ENCODE results near the gene TPSD1. TPM values are rescaled to one million over a fixed set of nuclear protein-coding genes. Genes with fewer than 3 reads are reported as not detected.
"Not testable (repeated sequence)": the region's sequence is repeated elsewhere in the genome, so short reads cannot be mapped to it uniquely, and the experiment has no call there.

Gene TPSD1
- total RNA-seq (2022) (not detected in 2 replicates), Bru-seq, nascent RNA (not detected), BruChase-seq, experiment 1, labeled RNA remaining after a 6-hour chase (not detected), BruChase-seq, experiment 2, labeled RNA remaining after a 2-hour chase (not detected)
- long read RNA-seq = 0 reads

DNA sequence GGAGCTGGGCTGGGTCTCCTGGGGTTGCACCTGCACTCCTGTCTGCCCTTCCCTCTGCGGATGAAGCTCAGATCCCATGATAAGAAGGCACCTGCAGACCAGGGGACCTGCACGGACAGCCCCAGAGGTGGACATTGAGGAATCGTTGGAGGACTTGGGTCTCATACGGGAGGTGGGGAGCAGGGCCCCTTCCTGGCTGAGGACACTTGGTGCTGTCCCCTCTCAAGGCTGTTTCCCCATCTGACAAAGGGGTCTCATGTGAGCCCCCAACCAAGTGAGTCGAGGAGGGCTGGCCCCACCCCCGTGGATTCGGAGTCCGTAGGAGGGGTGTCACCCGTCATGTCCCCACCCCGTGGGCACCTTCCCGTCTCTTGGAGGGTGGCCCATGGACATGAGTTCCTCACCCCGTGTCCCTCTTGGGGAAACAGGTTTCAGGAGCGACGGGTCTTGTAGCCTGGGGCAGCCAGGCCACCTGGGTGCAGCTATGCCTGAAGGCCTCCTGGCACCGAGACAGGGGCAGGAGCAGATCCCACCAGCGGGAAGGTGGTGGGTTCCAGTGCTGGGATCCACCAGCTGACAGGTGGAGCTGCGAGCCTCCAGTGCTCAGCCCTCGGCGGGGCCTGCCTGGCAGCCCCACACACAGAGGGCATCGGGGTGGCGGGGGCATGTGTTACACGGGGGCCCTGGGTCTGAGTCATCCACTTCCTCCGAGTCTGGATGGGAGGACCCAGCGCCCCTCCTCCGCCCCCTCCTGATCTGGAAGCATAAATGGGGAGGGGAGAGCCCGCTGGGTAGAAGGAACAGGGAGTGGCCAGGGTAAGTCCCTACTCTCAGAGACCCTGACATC is at the start of gene TPSD1:
TPSD1 (plus strand) TSS at position 794 of the 847 bp plus-strand sequence. CDS start 212 bp downstream, outside the sequence.
- H3K36me3 Mint-ChIP-seq (ENCODE audit: insufficient read depth, unreplicated experiment) = peaks cover 12% of the 10 kb centered on the region
- intact Hi-C loops (cut with micrococcal nuclease; ENCODE audit: unreplicated experiment); CTCF ChIA-PET; BruUV-seq (replicated peaks); H3K9me3 Mint-ChIP-seq (ENCODE audit: low read depth, unreplicated experiment); DNase-seq; H3K27ac Mint-ChIP-seq (ENCODE audit: unreplicated experiment); H3K4me3 Mint-ChIP-seq (ENCODE audit: low read depth, unreplicated experiment); H3K4me1 Mint-ChIP-seq (ENCODE audit: low read depth, unreplicated experiment): not testable (repeated sequence)
- peaks cover 51% of the 10 kb centered on the region for H3K27me3 Mint-ChIP-seq (ENCODE audit: unreplicated experiment)

DNA sequence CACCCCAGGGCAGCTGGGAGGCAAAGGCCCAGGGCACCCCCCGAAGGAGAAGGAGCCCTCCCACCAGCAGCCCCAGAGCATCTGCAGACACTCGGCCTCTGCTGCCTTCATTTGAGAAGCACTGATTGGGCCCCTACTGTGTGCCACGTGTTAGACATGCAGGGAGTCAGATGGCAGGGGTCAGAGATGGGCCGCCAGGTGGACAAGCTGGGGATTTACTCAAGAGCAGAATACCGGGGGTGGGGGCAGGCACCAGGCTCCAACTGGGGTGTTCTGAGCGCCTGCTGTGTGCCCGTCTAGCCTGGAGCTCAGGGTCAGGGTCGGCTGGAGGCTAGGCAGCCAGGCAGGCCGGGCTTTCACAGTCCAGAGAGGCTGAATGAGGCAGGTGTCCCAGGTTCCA is 49.5 kb upstream of the TPSD1 start:
- no peak for DNase-seq
- TF ChIP-seq, protein P1, sequence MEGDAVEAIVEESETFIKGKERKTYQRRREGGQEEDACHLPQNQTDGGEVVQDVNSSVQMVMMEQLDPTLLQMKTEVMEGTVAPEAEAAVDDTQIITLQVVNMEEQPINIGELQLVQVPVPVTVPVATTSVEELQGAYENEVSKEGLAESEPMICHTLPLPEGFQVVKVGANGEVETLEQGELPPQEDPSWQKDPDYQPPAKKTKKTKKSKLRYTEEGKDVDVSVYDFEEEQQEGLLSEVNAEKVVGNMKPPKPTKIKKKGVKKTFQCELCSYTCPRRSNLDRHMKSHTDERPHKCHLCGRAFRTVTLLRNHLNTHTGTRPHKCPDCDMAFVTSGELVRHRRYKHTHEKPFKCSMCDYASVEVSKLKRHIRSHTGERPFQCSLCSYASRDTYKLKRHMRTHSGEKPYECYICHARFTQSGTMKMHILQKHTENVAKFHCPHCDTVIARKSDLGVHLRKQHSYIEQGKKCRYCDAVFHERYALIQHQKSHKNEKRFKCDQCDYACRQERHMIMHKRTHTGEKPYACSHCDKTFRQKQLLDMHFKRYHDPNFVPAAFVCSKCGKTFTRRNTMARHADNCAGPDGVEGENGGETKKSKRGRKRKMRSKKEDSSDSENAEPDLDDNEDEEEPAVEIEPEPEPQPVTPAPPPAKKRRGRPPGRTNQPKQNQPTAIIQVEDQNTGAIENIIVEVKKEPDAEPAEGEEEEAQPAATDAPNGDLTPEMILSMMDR (IDR thresholded peaks at IDR 0.05; ENCODE audit: unreplicated experiment) = no peak
- Mint-ChIP-seq H3K9me3 (ENCODE audit: low read depth, unreplicated experiment) (no peaks in the 10 kb centered on the region), H3K36me3 (ENCODE audit: insufficient read depth, unreplicated experiment) (peaks cover 5% of the 10 kb centered on the region), H3K27me3 (ENCODE audit: unreplicated experiment) (peaks cover 92% of the 10 kb centered on the region), H3K27ac (ENCODE audit: unreplicated experiment) (no peak overlapping the region), H3K4me3 (ENCODE audit: low read depth, unreplicated experiment) (no peak overlapping the region), H3K4me1 (ENCODE audit: low read depth, unreplicated experiment) (no peaks in the 10 kb centered on the region)
- CTCF ChIA-PET = interaction anchor here (1.2 kb wide), 1 partner anchor 24 kb away, joined by 3 read pairs; no protein-coding TSS in a partner anchor
- no TSS peak for BruUV-seq (replicated peaks)
- intact Hi-C loops (cut with micrococcal nuclease; ENCODE audit: unreplicated experiment) = no loop called here

DNA sequence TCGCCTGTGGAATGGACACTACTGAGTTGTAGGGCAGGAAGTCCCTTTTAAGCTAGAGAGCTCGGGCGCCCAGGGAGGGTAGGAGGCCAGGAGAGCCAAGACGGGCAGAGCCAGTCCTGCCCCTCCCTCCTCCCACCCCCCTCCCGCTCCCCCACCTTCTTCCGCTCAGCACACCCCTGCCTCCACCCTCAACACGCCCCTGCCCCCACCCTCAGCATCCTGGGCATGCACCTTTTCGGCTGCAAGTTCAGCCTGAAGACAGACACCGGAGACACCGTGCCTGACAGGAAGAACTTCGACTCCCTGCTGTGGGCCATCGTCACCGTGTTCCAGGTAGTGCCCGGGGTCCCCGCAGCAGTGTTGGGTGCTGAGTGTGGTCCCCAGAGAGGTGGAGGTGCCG is 49.1 kb upstream of the TPSD1 start:
- Mint-ChIP-seq H3K4me3 (ENCODE audit: low read depth, unreplicated experiment) (no peak overlapping the region), H3K9me3 (ENCODE audit: low read depth, unreplicated experiment) (no peaks in the 10 kb centered on the region)

DNA sequence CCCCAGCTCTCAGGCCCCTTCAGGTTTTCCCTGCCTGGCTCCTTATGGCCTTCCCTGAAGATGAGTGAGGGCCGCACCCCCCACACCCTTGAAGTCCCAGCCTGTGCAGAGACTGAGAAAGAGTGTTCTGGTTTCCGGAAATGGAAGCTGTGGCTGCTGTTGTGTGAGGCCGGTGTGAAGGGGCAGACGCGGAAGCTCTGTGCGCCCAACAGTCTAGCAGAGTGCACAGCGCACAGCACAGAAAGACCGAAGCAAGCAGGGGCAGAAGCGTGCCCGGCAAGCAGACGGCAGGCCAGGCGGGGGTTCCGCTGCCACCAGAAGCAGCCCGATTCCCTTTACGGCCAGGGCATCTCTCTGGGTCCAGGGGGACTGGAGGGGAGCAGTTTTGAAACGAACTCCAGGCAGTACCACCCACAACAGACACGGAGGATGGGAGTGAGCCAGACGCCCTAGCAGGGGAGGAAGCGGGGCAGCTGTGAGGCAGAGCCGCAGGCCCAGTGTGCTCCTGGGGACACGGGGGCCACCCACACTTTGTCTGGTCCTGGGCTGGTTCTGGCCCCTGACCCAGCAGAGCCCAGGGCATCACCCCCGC is 47.5 kb upstream of the TPSD1 start:
- no TSS peak for BruUV-seq (replicated peaks)
- no peak overlapping the region for H3K27ac Mint-ChIP-seq (ENCODE audit: unreplicated experiment)

More for the DNA sequence above, 49.1 kb upstream of the TPSD1 start:
- Mint-ChIP-seq H3K36me3 (ENCODE audit: insufficient read depth, unreplicated experiment) (peaks cover 5% of the 10 kb centered on the region), H3K4me1 (ENCODE audit: low read depth, unreplicated experiment) (no peaks in the 10 kb centered on the region), H3K27me3 (ENCODE audit: unreplicated experiment) (peaks cover 92% of the 10 kb centered on the region), H3K27ac (ENCODE audit: unreplicated experiment) (no peak overlapping the region)
- intact Hi-C loops (cut with micrococcal nuclease; ENCODE audit: unreplicated experiment) = no loop called here
- CTCF ChIA-PET = no interaction called here
- DNase-seq = no peak
- TF ChIP-seq, protein P1 (IDR thresholded peaks at IDR 0.05; ENCODE audit: unreplicated experiment) = no peak
- no TSS peak for BruUV-seq (replicated peaks)

More for the DNA sequence above, 47.5 kb upstream of the TPSD1 start:
- H3K4me1 Mint-ChIP-seq (ENCODE audit: low read depth, unreplicated experiment) = no peaks in the 10 kb centered on the region
- intact Hi-C loops (cut with micrococcal nuclease; ENCODE audit: unreplicated experiment) = no loop called here
- CTCF ChIA-PET = no interaction called here
- TF ChIP-seq, protein P1 (IDR thresholded peaks at IDR 0.05; ENCODE audit: unreplicated experiment) = no peak
- H3K9me3 Mint-ChIP-seq (ENCODE audit: low read depth, unreplicated experiment) = no peaks in the 10 kb centered on the region
- H3K27me3 Mint-ChIP-seq (ENCODE audit: unreplicated experiment) = peaks cover 86% of the 10 kb centered on the region
- H3K36me3 Mint-ChIP-seq (ENCODE audit: insufficient read depth, unreplicated experiment) = peaks cover 5% of the 10 kb centered on the region
- no peak for DNase-seq
- no peak overlapping the region for H3K4me3 Mint-ChIP-seq (ENCODE audit: low read depth, unreplicated experiment)
